Measurements from ENCODE around the gene EIF2D. TPM values are rescaled to one million over a fixed set of nuclear protein-coding genes. Genes with fewer than 3 reads are reported as not detected.

The EIF2D gene
- total and polyA plus RNA-seq, 9 of the 15 experiments (the other 6 are each of a cell fraction or from before 2014, with no cell fraction given) = 81.1 to 138 (median 93.9) TPM

DNA sequence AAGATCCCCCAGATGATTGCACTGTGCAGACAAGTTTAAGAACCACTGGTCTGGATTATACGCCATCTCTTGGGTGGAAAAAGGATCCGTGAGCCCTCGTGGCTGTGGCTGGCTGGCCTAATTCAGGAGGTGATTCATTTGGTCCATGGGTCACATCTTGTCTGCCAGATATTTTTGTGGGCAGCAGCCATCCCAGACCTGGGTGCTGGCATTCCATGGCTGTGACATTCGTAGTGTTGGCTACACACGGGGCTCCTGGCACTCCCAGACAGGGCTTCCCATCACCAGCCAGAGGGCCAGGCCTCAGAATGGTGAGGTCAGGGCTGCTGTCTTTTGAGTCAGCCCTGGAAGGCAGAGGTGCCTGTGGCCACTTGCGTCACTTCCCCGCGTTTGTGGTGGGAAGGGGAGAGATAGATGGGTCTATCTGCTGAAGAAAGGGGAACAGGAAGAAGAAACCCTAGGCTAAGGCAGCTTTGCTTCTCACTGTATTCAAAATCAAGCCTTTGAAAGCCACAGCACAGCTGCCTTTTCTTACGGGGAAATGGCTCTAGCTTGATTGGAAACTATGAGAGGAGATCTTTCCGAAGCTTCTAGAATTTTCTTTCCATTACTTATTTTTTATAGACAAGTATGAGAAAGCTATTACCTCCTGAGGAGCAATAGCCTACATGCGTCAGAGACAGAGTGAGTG is 32.4 kb downstream of the EIF2D start (continued):
- TF ChIP-seq NRF1 (conservative IDR thresholded peaks at IDR 0.05 in 1 of 2, IDR thresholded peaks at IDR 0.05 in 1 of 2) (peak; percentile 38 to 63; a peak in 3 of 4 replicates), MYC (IDR thresholded peaks at IDR 0.05; ENCODE audit: low read depth, low read length) (0 out of 2 replicates have a peak, but pooled peaks have one; percentile 42), MYC (CRISPR knock-in tag; IDR thresholded peaks at IDR 0.05; ENCODE audit: borderline replicate concordance, low read depth) (0 out of 2 replicates have a peak, but pooled peaks have one; percentile 34), ZNF512 (tag; IDR thresholded peaks at IDR 0.05) (no peak), ZNF583 (CRISPR knock-in tag; IDR thresholded peaks at IDR 0.05) (0 out of 2 replicates have a peak, but pooled peaks have one; percentile 47), SMARCE1 (IDR thresholded peaks at IDR 0.05) (peak; percentile 63; the same call in 1 of the 2 replicates), FOXM1 (IDR thresholded peaks at IDR 0.05; ENCODE audit: low read depth) (no peak), FOXM1 (CRISPR knock-in tag; IDR thresholded peaks at IDR 0.05; ENCODE audit: low read depth) (0 out of 2 replicates have a peak, but pooled peaks have one; percentile 59), ZBTB1 (CRISPR knock-in tag; IDR thresholded peaks at IDR 0.05; ENCODE audit: borderline replicate concordance, low read depth) (no peak; the same call in 1 of the 2 replicates), ELF2 (CRISPR knock-in tag; IDR thresholded peaks at IDR 0.05) (peak; percentile 68; the same call in 1 of the 2 replicates), MAX (CRISPR knock-in tag; IDR thresholded peaks at IDR 0.05) (peak; percentile 66), ATF4 (CRISPR knock-in tag; IDR thresholded peaks at IDR 0.05) (peak; percentile 66), CXXC5 (CRISPR knock-in tag; IDR thresholded peaks at IDR 0.05) (peak; percentile 12; the same call in 1 of the 2 replicates), SMAD2 (IDR thresholded peaks at IDR 0.05; ENCODE audit: low read depth, low read length) (no peak), JUN (IDR thresholded peaks at IDR 0.05; ENCODE audit: borderline replicate concordance, low read depth, low read length) (0 out of 2 replicates have a peak, but pooled peaks have one; percentile 56), JUN (CRISPR knock-in tag; IDR thresholded peaks at IDR 0.05; ENCODE audit: borderline replicate concordance) (peak; percentile 43; the same call in 1 of the 2 replicates), ZFX (CRISPR knock-in tag; IDR thresholded peaks at IDR 0.05) (peak; percentile 76), NFXL1 (CRISPR knock-in tag; IDR thresholded peaks at IDR 0.05) (peak; percentile 50; the same call in 1 of the 2 replicates), GABPB1 (CRISPR knock-in tag; IDR thresholded peaks at IDR 0.05) (peak; percentile 83), ZNF584 (CRISPR knock-in tag; IDR thresholded peaks at IDR 0.05; ENCODE audit: low read depth) (peak; percentile 87)
- TF ChIP-seq, protein P1, sequence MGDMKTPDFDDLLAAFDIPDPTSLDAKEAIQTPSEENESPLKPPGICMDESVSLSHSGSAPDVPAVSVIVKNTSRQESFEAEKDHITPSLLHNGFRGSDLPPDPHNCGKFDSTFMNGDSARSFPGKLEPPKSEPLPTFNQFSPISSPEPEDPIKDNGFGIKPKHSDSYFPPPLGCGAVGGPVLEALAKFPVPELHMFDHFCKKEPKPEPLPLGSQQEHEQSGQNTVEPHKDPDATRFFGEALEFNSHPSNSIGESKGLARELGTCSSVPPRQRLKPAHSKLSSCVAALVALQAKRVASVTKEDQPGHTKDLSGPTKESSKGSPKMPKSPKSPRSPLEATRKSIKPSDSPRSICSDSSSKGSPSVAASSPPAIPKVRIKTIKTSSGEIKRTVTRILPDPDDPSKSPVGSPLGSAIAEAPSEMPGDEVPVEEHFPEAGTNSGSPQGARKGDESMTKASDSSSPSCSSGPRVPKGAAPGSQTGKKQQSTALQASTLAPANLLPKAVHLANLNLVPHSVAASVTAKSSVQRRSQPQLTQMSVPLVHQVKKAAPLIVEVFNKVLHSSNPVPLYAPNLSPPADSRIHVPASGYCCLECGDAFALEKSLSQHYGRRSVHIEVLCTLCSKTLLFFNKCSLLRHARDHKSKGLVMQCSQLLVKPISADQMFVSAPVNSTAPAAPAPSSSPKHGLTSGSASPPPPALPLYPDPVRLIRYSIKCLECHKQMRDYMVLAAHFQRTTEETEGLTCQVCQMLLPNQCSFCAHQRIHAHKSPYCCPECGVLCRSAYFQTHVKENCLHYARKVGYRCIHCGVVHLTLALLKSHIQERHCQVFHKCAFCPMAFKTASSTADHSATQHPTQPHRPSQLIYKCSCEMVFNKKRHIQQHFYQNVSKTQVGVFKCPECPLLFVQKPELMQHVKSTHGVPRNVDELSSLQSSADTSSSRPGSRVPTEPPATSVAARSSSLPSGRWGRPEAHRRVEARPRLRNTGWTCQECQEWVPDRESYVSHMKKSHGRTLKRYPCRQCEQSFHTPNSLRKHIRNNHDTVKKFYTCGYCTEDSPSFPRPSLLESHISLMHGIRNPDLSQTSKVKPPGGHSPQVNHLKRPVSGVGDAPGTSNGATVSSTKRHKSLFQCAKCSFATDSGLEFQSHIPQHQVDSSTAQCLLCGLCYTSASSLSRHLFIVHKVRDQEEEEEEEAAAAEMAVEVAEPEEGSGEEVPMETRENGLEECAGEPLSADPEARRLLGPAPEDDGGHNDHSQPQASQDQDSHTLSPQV (IDR thresholded peaks at IDR 0.05) = 0 out of 2 replicates have a peak, but pooled peaks have one; percentile 56
